HG03175 (cell line): ENCODE data around the gene CSTF3.
"Not testable (repeated sequence)": the region's sequence is repeated elsewhere in the genome, so short reads cannot be mapped to it uniquely, and the experiment has no call there.

ENCODE experiments used
- ATAC-seq: cut with Tn5 transposase; IDR thresholded peaks from one replicate; pipeline ENCODE4 v1.9.1; 2021; ENCODE audit warnings: mild to moderate bottlenecking, moderate library complexity; ENCODE audit not compliant: unreplicated experiment

Gene CSTF3

DNA sequence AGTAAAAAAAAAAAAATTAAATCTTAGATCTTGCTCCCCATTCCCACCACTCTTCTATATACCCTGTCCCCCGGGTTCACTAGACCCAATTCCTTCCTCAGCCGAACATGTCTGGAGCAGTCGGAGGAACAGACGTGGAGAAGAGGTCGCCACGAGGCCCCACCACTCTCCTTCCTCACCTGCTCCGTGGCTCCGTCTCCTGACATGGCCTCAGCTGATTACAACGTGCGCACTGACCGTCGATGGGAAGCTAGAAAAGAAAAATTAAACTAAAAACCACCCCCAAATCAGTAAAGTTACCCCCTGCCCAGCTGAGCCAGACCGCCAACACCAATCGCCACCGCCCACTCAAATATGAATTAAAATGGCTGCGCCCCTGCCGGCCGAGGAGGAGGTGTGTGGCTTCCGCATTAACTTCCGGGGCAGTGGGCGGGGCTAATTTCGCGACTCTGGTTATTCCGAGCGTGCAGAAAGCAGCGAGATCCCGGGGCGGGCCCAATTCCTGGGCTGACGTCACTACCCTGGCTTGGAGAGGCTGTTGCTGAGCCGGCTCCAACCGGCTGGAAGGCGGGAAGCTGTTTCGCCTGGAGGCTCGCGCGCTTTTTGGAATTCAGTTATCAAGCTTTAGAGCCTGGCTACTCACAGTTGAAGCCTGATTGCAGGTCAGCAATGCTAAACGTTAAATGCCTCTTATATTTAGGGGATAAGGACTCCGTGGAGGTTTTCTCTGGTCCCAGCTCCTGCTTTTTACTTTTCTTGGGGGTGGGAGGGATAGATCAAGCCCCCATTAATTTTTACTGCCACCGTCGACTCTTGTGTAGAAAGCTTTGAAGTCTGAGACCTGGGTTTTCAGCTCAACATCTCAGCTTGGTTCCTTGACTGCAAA is at the start of gene CSTF3:
Gene CSTF3, minus strand, starts transcription at position 361 of the 886 bp plus-strand sequence. Its CDS starts 155 bp downstream, at position 206.
- ATAC-seq: peak; percentile 89

- ATAC-seq: no peak
Measured at GRCh38 chr11:33208150-33208549, 46.9 kb upstream of the CSTF3 start.

DNA sequence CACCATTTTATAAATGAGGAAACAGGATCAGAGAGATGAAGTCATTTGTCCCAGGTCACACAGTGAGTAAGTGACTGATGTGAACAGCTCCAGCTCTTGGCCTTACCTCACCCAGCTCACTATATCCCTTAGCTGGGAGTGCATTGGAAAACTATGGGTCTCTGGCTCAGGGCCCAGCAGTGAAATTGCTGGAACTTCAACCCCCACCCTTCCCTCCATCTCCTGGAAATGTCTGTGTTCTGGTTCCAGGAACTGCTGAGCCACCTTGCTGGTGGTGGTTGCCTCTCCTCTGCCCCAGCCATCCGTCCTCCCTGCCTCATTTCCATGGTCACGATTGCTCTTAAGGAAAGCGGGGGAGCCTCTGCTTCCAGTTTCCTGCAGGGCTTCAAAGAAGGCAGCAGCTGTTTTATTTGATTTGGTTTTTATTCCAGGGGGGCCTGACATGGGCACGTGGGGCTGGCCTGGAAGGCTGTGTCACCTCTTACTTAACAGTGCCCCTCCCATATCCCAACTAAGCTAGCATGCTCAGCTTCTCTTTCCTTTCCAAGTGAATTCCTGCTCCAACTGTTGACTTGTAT is 46.2 kb upstream of the CSTF3 start:
- ATAC-seq: no peak

GRCh38 chr11:33197915-33198727 is 36.8 kb upstream of the CSTF3 start:
- ATAC-seq: no peak

- ATAC-seq: no peak
Measured at GRCh38 chr11:33195462-33196173, 34.3 kb upstream of the CSTF3 start.

DNA sequence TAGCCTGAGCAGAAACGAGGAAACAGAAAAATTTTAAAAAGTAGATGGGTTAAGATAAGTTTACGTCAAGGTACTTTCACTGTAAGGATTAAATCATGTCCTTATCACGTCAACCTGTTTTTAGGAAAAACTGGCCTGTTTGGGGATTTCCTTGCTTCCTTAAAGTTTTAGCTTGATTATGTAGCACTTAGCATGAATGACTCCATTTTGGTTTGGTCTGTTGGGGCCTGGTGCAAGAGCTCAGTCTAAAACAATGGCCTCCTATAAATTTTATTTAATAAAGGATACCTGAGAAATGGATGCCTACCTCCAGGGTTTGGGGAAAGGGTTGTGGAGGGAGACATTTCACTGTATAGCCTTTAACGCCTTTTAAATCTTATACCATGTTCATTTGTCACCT is 33.2 kb upstream of the CSTF3 start:
- ATAC-seq: no peak

- ATAC-seq: no peak
Measured at GRCh38 chr11:33191467-33191866, 30.2 kb upstream of the CSTF3 start.

- no peak for ATAC-seq
Measured at GRCh38 chr11:33187998-33188722, 26.9 kb upstream of the CSTF3 start.

- no peak for ATAC-seq
Measured at GRCh38 chr11:33185756-33186155, 24.5 kb upstream of the CSTF3 start.

DNA sequence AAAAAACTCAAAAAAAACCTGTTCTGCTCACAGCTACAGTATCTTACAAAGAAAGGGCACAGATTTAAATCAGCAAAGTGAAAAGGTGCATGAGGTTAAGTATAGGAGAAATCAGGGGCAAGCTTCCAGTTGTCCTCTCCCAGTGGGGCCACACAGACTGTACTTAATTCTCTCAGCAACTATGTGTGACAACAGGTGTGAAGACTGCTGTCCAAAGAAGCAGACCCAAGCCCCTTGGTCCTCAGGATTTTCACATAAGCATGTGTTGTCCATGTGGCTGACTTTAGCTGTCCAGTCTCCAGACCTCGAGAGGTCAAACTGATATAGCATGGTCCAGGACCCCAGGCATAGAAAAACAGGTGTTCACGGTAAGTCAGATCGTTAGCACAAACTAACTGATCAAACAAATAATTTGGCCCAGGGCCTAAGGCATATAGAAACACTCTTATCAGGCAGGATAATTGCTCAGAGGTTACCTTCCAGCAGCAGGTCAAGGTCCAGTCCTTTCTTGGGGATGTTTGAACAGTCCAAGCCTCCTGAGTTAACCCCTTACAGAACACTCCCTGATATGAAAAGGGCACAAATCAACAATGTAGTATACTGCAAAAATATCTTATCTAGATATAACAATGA is 21.1 kb upstream of the CSTF3 start:
- ATAC-seq: no peak

GRCh38 chr11:33179348-33179803 is 18.1 kb upstream of the CSTF3 start:
- no peak for ATAC-seq

- no peak for ATAC-seq
Measured at GRCh38 chr11:33178443-33179180, 17.3 kb upstream of the CSTF3 start.

DNA sequence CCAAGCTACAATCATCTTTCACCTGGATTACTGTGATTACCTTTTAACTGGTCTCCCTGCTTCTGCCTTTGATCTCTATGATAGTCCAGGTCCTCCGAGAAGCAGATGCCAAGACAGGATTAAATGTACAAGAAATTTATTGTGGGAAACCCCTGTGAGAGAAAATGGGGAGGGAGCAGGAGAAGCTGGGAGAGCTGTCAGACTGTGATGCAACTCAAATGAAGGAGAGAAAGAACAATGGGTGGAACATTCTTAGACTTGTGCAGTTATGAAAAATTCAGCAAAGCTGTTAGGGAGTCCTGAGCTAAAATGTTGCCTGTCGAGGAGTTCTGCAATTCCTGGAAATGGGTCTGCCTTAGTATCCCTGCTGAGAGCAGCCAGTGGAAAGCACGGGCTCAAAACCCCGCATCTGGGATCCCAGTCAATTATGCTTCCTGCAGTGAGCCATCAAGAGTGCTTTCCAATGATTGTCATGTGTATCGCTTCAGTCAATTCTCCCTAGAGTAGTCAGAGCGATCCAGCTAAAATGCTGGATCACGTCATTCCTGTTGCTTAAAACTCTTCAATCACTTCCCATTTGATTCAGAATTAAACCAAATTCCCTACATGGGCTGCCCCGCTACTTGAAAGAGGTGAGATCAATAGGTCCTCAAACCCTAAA is 16.5 kb upstream of the CSTF3 start:
- no peak for ATAC-seq

DNA sequence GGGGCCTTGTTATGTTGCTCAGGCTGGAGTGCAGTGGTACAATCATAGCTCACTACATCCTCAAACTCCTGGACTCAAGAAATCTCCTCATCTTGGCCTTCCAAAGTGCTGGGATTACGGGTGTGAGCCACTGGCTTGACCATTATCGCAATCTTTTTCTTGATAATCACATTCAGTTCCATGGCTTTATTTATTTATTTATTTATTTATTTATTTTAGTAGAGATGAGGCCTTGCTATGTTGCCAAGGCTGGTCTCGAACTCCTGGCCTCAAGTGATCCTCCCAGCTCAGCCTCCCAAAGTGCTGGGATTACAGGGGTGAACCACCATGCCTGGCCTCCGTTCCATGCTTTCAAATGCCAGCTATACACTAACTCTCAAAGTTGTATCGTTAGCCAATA is 15.5 kb upstream of the CSTF3 start:
- ATAC-seq: not testable (repeated sequence)

DNA sequence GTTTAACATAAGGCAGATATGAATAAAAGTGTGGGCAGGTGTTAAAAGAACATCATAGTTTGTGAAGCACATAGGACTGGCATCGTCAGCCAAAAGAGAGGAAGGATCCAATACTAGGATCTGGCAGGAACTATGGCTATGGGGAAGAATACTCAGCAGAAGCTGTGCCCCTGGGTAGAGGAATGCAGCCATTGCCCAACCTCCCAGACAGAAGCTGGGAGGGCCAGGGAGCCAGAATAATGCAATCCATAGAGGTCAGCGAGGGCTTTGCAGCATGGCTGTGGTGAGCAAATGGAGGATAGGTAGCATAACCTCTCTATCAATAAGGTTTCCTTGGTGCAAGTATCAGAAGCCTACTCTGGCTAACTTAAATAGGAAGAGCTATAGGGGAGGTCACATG is 11.7 kb upstream of the CSTF3 start:
- no peak for ATAC-seq

DNA sequence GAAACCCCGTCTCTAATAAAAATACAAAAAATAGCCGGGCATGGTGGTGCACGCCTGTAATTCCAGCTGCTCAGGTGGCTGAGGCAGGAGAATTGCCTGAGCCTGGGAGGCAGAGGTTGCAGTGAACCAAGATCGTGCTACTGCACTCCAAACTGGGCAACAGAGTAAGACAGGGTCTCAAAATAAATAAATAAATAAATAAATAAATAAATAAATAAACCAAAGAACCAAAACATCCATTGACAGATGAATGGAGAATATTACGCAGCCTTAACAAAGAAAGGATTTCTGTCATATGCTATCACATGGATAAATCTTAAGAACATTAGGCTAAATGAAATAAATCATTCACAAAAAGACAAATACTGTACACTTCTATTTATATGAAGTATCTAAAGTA is 11.1 kb upstream of the CSTF3 start:
- no peak for ATAC-seq

GRCh38 chr11:33171251-33171650 is 10.0 kb upstream of the CSTF3 start:
- ATAC-seq: no peak

- ATAC-seq: no peak
Measured at GRCh38 chr11:33168709-33169200, 7.5 kb upstream of the CSTF3 start.
